H1 (cell line): Measurements from ENCODE around the gene SRRT. TPM values are rescaled to one million over a fixed set of nuclear protein-coding genes. Genes with fewer than 3 reads are reported as not detected.

Experiments used
- CBX8 ChIP-seq: fragments of 300-800, 300-1000 bp; sonication (generic); IDR thresholded peaks from 2 replicates; pipeline ENCODE4 v1.7.1; 2016; ENCODE audit warnings: low read depth, low read length, borderline replicate concordance
- CREB1 ChIP-seq: IDR thresholded peaks from 2 replicates; pipeline ENCODE4 v1.6.1; 2012; ENCODE audit warnings: inconsistent platforms
- EGR1 ChIP-seq: IDR thresholded peaks from 2 replicates; pipeline ENCODE4 v1.6.1; 2011; ENCODE audit warnings: low read depth, low read length, borderline replicate concordance
- JUN ChIP-seq: IDR thresholded peaks from 2 replicates; pipeline ENCODE4 v1.6.1; 2011; ENCODE audit warnings: low read depth, mild to moderate bottlenecking, improper control_type of control experiment, low read length
- KDM5A ChIP-seq: fragments of 200-600 bp; IDR thresholded peaks from 2 replicates; pipeline ENCODE4 v1.7.1; 2012; ENCODE audit warnings: mild to moderate bottlenecking, low read length, inconsistent platforms, mixed read lengths
- RNF2 ChIP-seq: fragments of 200-900, 300-1000 bp; sonication (generic); IDR thresholded peaks from 2 replicates; pipeline ENCODE4 v1.7.1; 2016; ENCODE audit warnings: borderline replicate concordance, low read depth, mild to moderate bottlenecking, antibody characterized with exemption, low read length; ENCODE audit not compliant: poor library complexity, severe bottlenecking; ENCODE audit errors: missing control alignments
- SIRT6 ChIP-seq: IDR thresholded peaks from one replicate; pipeline ENCODE4 v1.7.1; 2012; ENCODE audit warnings: low read length, inconsistent platforms
- TAF1 ChIP-seq: IDR thresholded peaks from 2 replicates; pipeline ENCODE4 v1.6.1; 2011; ENCODE audit warnings: mild to moderate bottlenecking, low read depth, low read length
- TCF12 ChIP-seq: IDR thresholded peaks from 2 replicates; pipeline ENCODE4 v1.6.1; 2011; ENCODE audit warnings: low read depth, mild to moderate bottlenecking, low read length
- polyA plus RNA-seq, 7 experiments: library from polyadenylated mRNA; depleted of rRNA in 3 of 7; stranded (reverse) in 5 of 7; unstranded in 2 of 7; fragments of >200 nt in 5 of 7; fragments of 200-250 nt in 2 of 7; gene quantifications; 1 replicate in 5 of 7; 2 replicates in 1 of 7; 4 replicates in 1 of 7; pipeline versions ENCODE4 v1.2.1 to v1.2.3, GENCODE V29; 2011 to 2013; ENCODE audit warnings: missing spikeins in 2 of 7, mixed read lengths in 2 of 7
- total RNA-seq: library from RNA; stranded (reverse); fragmentation: NEBNext Ultra II Directional; extraction: Animal tissue kit (Norgen Biotek cat#: 25700); gene quantifications from 2 replicates; pipeline ENCODE4 v1.2.1, GENCODE V29; 2021
- TF ChIP-seq, protein P1 (sequence below): fragments of 300-600 bp; sonication (generic); IDR thresholded peaks from 2 replicates; pipeline ENCODE4 v1.7.1; 2012; ENCODE audit warnings: low read length, moderate library complexity, mild to moderate bottlenecking, inconsistent platforms; ENCODE audit not compliant: insufficient replicate concordance

SRRT gene
- total and polyA plus RNA-seq, 2 of the 8 experiments (the other 6 are each of a cell fraction or from before 2014, with no cell fraction given): 66.7 to 237 TPM

DNA sequence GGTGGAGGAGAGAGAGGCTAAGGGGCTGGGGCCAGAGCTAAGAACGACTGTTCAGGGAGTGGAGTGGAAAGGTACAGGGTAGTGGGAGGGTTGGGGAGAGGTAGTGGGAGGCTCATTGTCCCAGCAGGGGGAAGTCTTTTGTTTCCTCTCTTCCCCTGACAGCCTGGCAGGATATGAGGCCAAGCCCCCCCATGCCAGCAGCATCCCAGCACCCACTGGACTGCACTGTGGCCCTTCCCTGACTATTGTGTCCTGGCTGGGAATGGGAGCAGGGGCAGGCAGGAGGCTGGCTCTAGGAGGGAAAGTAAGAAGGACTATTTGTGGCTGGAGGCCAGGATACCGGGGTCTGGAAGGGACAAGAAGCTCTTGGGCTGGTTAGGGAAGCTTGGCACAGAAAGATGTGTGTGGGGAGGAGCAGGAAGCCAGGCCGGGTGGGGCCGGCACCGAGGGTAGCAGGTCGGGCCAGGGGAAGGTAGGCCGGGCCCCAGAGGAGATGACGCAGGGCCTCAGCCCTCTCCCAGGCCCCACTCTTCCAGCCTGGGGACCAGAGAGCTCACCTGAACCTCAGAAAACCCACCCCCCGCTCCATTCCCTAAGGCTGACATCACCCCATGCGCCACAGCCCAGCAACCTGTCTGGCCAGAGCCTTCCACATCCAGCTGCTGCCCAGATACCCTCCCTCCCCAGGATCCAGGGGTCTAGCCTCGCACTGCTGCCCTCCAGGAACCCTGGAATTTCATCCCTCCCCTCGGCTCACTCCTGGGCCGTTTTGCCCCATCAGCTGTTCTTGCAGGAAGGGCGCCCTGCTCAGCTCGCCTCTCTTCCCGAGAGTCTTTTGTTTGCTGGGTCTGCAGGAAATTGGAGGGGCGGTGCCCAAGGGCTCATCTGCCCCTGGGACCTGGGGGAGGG lies 38.7 kb upstream of the SRRT start (continued):
- TF ChIP-seq, protein P1, sequence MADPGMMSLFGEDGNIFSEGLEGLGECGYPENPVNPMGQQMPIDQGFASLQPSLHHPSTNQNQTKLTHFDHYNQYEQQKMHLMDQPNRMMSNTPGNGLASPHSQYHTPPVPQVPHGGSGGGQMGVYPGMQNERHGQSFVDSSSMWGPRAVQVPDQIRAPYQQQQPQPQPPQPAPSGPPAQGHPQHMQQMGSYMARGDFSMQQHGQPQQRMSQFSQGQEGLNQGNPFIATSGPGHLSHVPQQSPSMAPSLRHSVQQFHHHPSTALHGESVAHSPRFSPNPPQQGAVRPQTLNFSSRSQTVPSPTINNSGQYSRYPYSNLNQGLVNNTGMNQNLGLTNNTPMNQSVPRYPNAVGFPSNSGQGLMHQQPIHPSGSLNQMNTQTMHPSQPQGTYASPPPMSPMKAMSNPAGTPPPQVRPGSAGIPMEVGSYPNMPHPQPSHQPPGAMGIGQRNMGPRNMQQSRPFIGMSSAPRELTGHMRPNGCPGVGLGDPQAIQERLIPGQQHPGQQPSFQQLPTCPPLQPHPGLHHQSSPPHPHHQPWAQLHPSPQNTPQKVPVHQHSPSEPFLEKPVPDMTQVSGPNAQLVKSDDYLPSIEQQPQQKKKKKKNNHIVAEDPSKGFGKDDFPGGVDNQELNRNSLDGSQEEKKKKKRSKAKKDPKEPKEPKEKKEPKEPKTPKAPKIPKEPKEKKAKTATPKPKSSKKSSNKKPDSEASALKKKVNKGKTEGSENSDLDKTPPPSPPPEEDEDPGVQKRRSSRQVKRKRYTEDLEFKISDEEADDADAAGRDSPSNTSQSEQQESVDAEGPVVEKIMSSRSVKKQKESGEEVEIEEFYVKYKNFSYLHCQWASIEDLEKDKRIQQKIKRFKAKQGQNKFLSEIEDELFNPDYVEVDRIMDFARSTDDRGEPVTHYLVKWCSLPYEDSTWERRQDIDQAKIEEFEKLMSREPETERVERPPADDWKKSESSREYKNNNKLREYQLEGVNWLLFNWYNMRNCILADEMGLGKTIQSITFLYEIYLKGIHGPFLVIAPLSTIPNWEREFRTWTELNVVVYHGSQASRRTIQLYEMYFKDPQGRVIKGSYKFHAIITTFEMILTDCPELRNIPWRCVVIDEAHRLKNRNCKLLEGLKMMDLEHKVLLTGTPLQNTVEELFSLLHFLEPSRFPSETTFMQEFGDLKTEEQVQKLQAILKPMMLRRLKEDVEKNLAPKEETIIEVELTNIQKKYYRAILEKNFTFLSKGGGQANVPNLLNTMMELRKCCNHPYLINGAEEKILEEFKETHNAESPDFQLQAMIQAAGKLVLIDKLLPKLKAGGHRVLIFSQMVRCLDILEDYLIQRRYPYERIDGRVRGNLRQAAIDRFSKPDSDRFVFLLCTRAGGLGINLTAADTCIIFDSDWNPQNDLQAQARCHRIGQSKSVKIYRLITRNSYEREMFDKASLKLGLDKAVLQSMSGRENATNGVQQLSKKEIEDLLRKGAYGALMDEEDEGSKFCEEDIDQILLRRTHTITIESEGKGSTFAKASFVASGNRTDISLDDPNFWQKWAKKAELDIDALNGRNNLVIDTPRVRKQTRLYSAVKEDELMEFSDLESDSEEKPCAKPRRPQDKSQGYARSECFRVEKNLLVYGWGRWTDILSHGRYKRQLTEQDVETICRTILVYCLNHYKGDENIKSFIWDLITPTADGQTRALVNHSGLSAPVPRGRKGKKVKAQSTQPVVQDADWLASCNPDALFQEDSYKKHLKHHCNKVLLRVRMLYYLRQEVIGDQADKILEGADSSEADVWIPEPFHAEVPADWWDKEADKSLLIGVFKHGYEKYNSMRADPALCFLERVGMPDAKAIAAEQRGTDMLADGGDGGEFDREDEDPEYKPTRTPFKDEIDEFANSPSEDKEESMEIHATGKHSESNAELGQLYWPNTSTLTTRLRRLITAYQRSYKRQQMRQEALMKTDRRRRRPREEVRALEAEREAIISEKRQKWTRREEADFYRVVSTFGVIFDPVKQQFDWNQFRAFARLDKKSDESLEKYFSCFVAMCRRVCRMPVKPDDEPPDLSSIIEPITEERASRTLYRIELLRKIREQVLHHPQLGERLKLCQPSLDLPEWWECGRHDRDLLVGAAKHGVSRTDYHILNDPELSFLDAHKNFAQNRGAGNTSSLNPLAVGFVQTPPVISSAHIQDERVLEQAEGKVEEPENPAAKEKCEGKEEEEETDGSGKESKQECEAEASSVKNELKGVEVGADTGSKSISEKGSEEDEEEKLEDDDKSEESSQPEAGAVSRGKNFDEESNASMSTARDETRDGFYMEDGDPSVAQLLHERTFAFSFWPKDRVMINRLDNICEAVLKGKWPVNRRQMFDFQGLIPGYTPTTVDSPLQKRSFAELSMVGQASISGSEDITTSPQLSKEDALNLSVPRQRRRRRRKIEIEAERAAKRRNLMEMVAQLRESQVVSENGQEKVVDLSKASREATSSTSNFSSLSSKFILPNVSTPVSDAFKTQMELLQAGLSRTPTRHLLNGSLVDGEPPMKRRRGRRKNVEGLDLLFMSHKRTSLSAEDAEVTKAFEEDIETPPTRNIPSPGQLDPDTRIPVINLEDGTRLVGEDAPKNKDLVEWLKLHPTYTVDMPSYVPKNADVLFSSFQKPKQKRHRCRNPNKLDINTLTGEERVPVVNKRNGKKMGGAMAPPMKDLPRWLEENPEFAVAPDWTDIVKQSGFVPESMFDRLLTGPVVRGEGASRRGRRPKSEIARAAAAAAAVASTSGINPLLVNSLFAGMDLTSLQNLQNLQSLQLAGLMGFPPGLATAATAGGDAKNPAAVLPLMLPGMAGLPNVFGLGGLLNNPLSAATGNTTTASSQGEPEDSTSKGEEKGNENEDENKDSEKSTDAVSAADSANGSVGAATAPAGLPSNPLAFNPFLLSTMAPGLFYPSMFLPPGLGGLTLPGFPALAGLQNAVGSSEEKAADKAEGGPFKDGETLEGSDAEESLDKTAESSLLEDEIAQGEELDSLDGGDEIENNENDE: no peak
- TF ChIP-seq CREB1 (peak; percentile 74), KDM5A (no peak), TCF12 (no peak), CBX8 (no peak), TAF1 (peak; percentile 27), SIRT6 (no peak), RNF2 (no peak), JUN (peak; percentile 78; the same call in 1 of the 2 replicates), EGR1 (peak; percentile 52; the same call in 1 of the 2 replicates)
